GM13976 (cell line): ENCODE measurements around the gene KIRREL3.

ENCODE experiments used
- DNase-seq: peaks from one replicate; pipeline ENCODE4 v3.0.0; 2012; ENCODE audit warnings: low spot score
- CTCF ChIP-seq: IDR thresholded peaks from 2 replicates; pipeline ENCODE4 v1.5.1; 2012; ENCODE audit warnings: borderline replicate concordance, mild to moderate bottlenecking; ENCODE audit not compliant: insufficient read depth; ENCODE audit errors: extremely low read depth, missing control alignments, control extremely low read depth
- in situ Hi-C: fragments of 300-500 bp; cut with MboI; formaldehyde crosslinking; loops from one replicate; pipeline ENCODE4 v1.12.0; 2022; ENCODE audit warnings: low sequenced_read_pairs, mixed read lengths, inconsistent platforms; ENCODE audit not compliant: unreplicated experiment

KIRREL3 gene

DNA sequence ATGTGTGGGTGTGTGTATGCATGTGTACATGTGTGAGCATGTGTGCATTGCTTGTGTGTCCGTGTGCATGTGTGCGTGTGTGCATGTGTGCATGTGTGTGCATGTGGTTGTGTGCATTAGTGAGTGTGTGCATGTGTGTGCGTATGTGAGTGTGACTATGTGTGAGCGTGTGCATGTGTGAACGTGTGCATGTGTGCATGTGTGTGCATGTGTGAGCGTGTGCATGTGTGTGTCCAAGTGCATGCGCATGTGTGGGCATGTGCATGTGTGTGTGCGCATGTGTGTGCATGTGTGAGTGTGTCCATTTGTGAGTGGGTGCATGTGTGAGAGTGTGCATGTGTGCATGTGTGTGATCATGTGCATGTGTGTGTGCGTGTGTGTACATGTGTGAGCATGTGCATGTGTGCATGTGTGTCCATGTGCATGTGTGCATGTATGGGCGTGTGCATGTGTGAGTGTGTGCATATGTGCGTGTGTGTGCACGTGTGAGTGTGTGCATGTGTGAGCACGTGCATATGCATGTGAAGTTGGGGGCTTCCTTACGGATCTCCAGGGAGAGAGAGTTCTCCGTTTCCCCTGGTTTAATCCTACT lies 549.3 kb downstream of the KIRREL3 start:
- TF ChIP-seq CTCF: no peak
- in situ Hi-C loops: no loop called here
- DNase-seq: no peak

DNA sequence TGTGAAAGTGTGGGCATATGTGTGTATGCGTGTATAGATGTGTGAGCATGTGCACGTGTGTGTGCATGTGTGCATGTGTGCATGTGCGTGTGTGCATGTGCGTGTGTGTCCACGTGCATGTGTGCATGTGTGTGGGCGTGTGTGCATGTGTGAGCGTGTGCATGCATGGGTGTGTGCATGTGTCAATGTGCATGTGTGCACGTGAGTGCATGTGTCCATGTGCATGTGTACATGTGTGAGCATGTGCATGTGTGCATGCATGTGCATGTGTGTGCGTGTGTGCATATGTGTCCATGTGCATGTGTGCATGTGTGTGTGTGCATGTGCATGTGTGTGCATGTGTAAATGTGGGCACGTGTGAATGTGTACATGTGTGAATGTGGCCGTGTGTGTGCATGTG lies 549.8 kb downstream of the KIRREL3 start:
- no peak for DNase-seq
- in situ Hi-C loops: no loop called here
- TF ChIP-seq CTCF: no peak

GRCh38 chr11:126450198-126450597 lies 550.4 kb downstream of the KIRREL3 start:
- no peak for TF ChIP-seq CTCF
- in situ Hi-C loops: no loop called here
- DNase-seq: no peak

GRCh38 chr11:126446581-126446980 lies 554.0 kb downstream of the KIRREL3 start:
- TF ChIP-seq CTCF: no peak
- in situ Hi-C loops: loop anchor here (25.0 kb wide), 1 partner anchor 891 kb away; no protein-coding TSS in a partner anchor
- no peak for DNase-seq

DNA sequence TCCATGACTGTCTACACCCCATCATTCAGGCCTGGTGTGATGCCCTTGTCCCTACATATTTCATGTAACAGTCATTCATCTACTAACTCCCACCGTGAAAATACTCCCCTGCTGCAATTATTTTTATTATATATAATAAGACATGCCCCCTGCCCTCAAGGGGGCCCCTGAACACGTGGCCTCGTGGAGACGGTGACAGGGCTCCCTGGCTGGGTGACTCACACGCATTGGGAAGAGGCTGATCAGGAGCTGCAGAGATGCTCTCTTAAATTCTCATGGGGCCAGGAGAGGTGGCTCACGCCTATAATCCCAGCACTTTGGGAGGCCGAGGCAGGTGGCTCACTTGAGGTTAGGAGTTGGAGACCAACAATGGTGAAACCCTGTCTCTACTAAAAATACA lies 556.5 kb downstream of the KIRREL3 start:
- TF ChIP-seq CTCF: no peak
- DNase-seq: no peak
- in situ Hi-C loops: loop anchor here (25.0 kb wide), 1 partner anchor 893 kb away; no protein-coding TSS in a partner anchor

DNA sequence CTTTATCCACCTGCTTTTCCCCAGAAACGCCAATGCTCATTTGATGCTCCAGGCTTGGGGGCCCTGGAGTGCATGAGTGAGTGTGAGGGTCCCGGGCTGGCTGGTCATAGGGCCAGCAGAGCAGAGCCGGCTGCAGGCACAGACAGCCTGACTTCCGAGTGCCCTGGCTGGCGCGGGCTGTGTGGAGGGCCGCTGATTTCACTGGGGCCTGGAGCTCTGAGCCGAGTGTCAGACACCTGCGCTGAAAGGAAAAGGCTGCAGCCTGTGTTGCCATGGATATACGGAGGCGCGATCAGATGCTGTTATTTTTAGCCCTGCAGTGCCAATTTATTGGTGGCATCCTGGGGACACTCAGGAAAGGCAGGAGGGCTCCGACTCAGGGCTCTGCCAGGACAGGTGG lies 557.5 kb downstream of the KIRREL3 start:
- DNase-seq: no peak
- TF ChIP-seq CTCF: no peak
- in situ Hi-C loops: loop anchor here (25.0 kb wide), 1 partner anchor 894 kb away; no protein-coding TSS in a partner anchor
